ENCODE data around the gene EP400.

GRCh38 chr12:132061197-132061596 lies 111.5 kb downstream of the EP400 start:
- TF ChIP-seq CTCF (IDR thresholded peaks at IDR 0.05; ENCODE audit: low read depth, low read length) (no peak), EZH2phosphoT487 (IDR thresholded peaks at IDR 0.05; ENCODE audit: low read depth) (no peak)

Measured in OCI-LY3 (cell line).